Naive B cell (primary cell): ENCODE results near the gene KIF18A. TPM values are rescaled to one million over a fixed set of nuclear protein-coding genes. Genes with fewer than 3 reads are reported as not detected.
A peak's percentile ranks its signal among the peaks of the same experiment; 100 is the strongest.

Source experiments
- ATAC-seq, 2 donors: fragments of 150-1000 bp; cut with Tn5 transposase; 2 replicates each; pipeline ENCODE4 v1.10.0; 2021; ENCODE audit warnings: low read depth in 2 of 2, mild to moderate bottlenecking in 2 of 2, moderate library complexity in 2 of 2
- DNase-seq: peaks from one replicate; pipeline ENCODE4 v3.0.0; 2022
- H3K27ac Mint-ChIP-seq, 6 donors: one replicate each; pipeline ENCODE4 v1.8.0; 2020 to 2022; ENCODE audit warnings: mild to moderate bottlenecking in 6 of 6, mixed read lengths in 6 of 6, moderate library complexity in 5 of 6, inconsistent platforms in 2 of 6
- H3K27me3 Mint-ChIP-seq, 3 donors: one replicate each; pipeline ENCODE4 v1.8.0; 2021 to 2022; ENCODE audit warnings: mixed read lengths in 3 of 3, mild to moderate bottlenecking in 1 of 3
- H3K36me3 Mint-ChIP-seq, 2 donors: one replicate each; pipeline ENCODE4 v1.8.0; 2020 to 2022; ENCODE audit warnings: mixed read lengths in 2 of 2, inconsistent platforms in 1 of 2, mild to moderate bottlenecking in 1 of 2
- H3K4me1 Mint-ChIP-seq, 3 donors: one replicate each; pipeline ENCODE4 v1.8.0; 2020 to 2022; ENCODE audit warnings: mixed read lengths in 3 of 3, inconsistent platforms in 1 of 3, mild to moderate bottlenecking in 1 of 3, moderate library complexity in 1 of 3
- H3K4me3 Mint-ChIP-seq, 8 donors: one replicate each; pipeline ENCODE4 v1.8.0; 2020 to 2022; ENCODE audit warnings: mild to moderate bottlenecking in 8 of 8, mixed read lengths in 8 of 8, moderate library complexity in 8 of 8, inconsistent platforms in 2 of 8
- H3K9me3 Mint-ChIP-seq, 7 donors: one replicate each; pipeline ENCODE4 v1.8.0; 2020 to 2022; ENCODE audit warnings: mixed read lengths in 7 of 7, mild to moderate bottlenecking in 5 of 7, inconsistent platforms in 2 of 7, moderate library complexity in 1 of 7
- polyA plus RNA-seq, 6 donors: library from polyadenylated mRNA; unstranded; fragments of 300-500 nt; fragmentation: Illumina TruSeq; gene quantifications; one replicate each; pipeline ENCODE4 v1.2.3, GENCODE V29; 2021; ENCODE audit warnings: low read depth in 6 of 6

The KIF18A gene
- polyA plus RNA-seq, 6 donors from 2014 or later, result 0.84 to 3.8 (median 1.6) TPM; not detected in 1

GRCh38 chr11:28132548-28132947, 24.6 kb upstream of the KIF18A start:
- peaks cover 0 to 30% (median 7%) of the 10 kb centered on the region in 7 donors for H3K9me3 Mint-ChIP-seq
- no peaks in the 10 kb centered on the region for H3K27me3 Mint-ChIP-seq
- H3K4me1 Mint-ChIP-seq, result no peaks in the 10 kb centered on the region
- no peak overlapping the region for H3K4me3 Mint-ChIP-seq
- H3K27ac Mint-ChIP-seq, result no peak overlapping the region
- DNase-seq, result no peak
- ATAC-seq, result no peak
- peaks cover 15 to 31% of the 10 kb centered on the region in 2 donors for H3K36me3 Mint-ChIP-seq

GRCh38 chr11:28123151-28123581, 15.2 kb upstream of the KIF18A start:
- no peak overlapping the region for H3K27ac Mint-ChIP-seq
- DNase-seq (no peak), ATAC-seq (no peak)
- H3K36me3 Mint-ChIP-seq, result peaks cover 10 to 13% of the 10 kb centered on the region in 2 donors
- no peak overlapping the region for H3K4me3 Mint-ChIP-seq
- no peaks in the 10 kb centered on the region for H3K27me3 Mint-ChIP-seq
- no peaks in the 10 kb centered on the region for H3K9me3 Mint-ChIP-seq
- peaks cover 4 to 6% (median 5%) of the 10 kb centered on the region in 3 donors for H3K4me1 Mint-ChIP-seq

- ATAC-seq, result no peak
- Mint-ChIP-seq H3K27ac (peak overlapping the region in 4 of 6 donors; percentile 5 to 50 (median 35)), H3K27me3 (no peaks in the 10 kb centered on the region)
Measured at GRCh38 chr11:28117712-28118111, 9.8 kb upstream of the KIF18A start.

GRCh38 chr11:28114731-28115130, 6.8 kb upstream of the KIF18A start:
- H3K27ac Mint-ChIP-seq, result no peak overlapping the region
- no peaks in the 10 kb centered on the region for H3K9me3 Mint-ChIP-seq
- no peak for DNase-seq
- H3K4me1 Mint-ChIP-seq, result peaks cover 11 to 26% (median 13%) of the 10 kb centered on the region in 3 donors
- no peak overlapping the region for H3K4me3 Mint-ChIP-seq
- no peaks in the 10 kb centered on the region for H3K27me3 Mint-ChIP-seq
- no peaks in the 10 kb centered on the region for H3K36me3 Mint-ChIP-seq
- no peak for ATAC-seq

More at GRCh38 chr11:28117712-28118111, 9.8 kb upstream of the KIF18A start:
- Mint-ChIP-seq H3K9me3 (no peaks in the 10 kb centered on the region), H3K36me3 (no peaks in the 10 kb centered on the region), H3K4me1 (peaks cover 4 to 8% (median 6%) of the 10 kb centered on the region in 3 donors), H3K4me3 (no peak overlapping the region)
- DNase-seq, result no peak

GRCh38 chr11:28114116-28114515, 6.2 kb upstream of the KIF18A start:
- ATAC-seq (no peak), DNase-seq (no peak)
- H3K27me3 Mint-ChIP-seq, result no peaks in the 10 kb centered on the region
- H3K27ac Mint-ChIP-seq, result no peak overlapping the region
- H3K4me1 Mint-ChIP-seq, result peaks cover 14 to 32% (median 17%) of the 10 kb centered on the region in 3 donors
- H3K36me3 Mint-ChIP-seq, result no peaks in the 10 kb centered on the region
- H3K9me3 Mint-ChIP-seq, result no peaks in the 10 kb centered on the region
- no peak overlapping the region for H3K4me3 Mint-ChIP-seq

- no peaks in the 10 kb centered on the region for H3K27me3 Mint-ChIP-seq
- no peaks in the 10 kb centered on the region for H3K9me3 Mint-ChIP-seq
- ATAC-seq (no peak), DNase-seq (peak; percentile 3)
- H3K4me1 Mint-ChIP-seq, result peaks cover 28 to 51% (median 39%) of the 10 kb centered on the region in 3 donors
- H3K27ac Mint-ChIP-seq, result peak overlapping the region; percentile 96 to 100 (median 99)
- no peaks in the 10 kb centered on the region for H3K36me3 Mint-ChIP-seq
- peak overlapping the region; percentile 90 to 98 (median 96) for H3K4me3 Mint-ChIP-seq
Measured at GRCh38 chr11:28110821-28111200, 2.9 kb upstream of the KIF18A start.

- ATAC-seq (peak in 1 of 2 donors; percentile 5), DNase-seq (peak; percentile 40)
- peak overlapping the region; percentile 90 to 98 (median 96) for H3K4me3 Mint-ChIP-seq
- peak overlapping the region; percentile 96 to 100 (median 99) for H3K27ac Mint-ChIP-seq
- H3K36me3 Mint-ChIP-seq, result no peaks in the 10 kb centered on the region
- no peaks in the 10 kb centered on the region for H3K27me3 Mint-ChIP-seq
- peaks cover 28 to 51% (median 39%) of the 10 kb centered on the region in 3 donors for H3K4me1 Mint-ChIP-seq
- H3K9me3 Mint-ChIP-seq, result no peaks in the 10 kb centered on the region
Measured at GRCh38 chr11:28110108-28110820, 2.3 kb upstream of the KIF18A start.

- Mint-ChIP-seq H3K9me3 (no peaks in the 10 kb centered on the region), H3K4me1 (peaks cover 26 to 51% (median 39%) of the 10 kb centered on the region in 3 donors), H3K27me3 (no peaks in the 10 kb centered on the region), H3K36me3 (no peaks in the 10 kb centered on the region), H3K27ac (peak overlapping the region; percentile 96 to 100 (median 100)), H3K4me3 (peak overlapping the region; percentile 90 to 99 (median 96))
- no peak for ATAC-seq
- no peak for DNase-seq
Measured at GRCh38 chr11:28108958-28109357, 1.0 kb upstream of the KIF18A start.

- no peak for ATAC-seq
- Mint-ChIP-seq H3K4me3 (peak overlapping the region; percentile 90 to 99 (median 96)), H3K27me3 (no peaks in the 10 kb centered on the region), H3K4me1 (peaks cover 25 to 48% (median 39%) of the 10 kb centered on the region in 3 donors), H3K36me3 (no peaks in the 10 kb centered on the region), H3K27ac (peak overlapping the region; percentile 96 to 100 (median 100)), H3K9me3 (no peaks in the 10 kb centered on the region)
- no peak for DNase-seq
Measured at GRCh38 chr11:28107191-28107749, 686 bp downstream of the KIF18A start.

GRCh38 chr11:28106353-28107043, 1.5 kb downstream of the KIF18A start:
- Mint-ChIP-seq H3K36me3 (no peaks in the 10 kb centered on the region), H3K27ac (peak overlapping the region in 4 of 6 donors; percentile 28 to 100 (median 60)), H3K27me3 (no peaks in the 10 kb centered on the region), H3K4me1 (peaks cover 25 to 41% (median 39%) of the 10 kb centered on the region in 3 donors), H3K4me3 (peak overlapping the region in 4 of 8 donors; percentile 12 to 96 (median 72)), H3K9me3 (no peaks in the 10 kb centered on the region)
- DNase-seq (no peak), ATAC-seq (no peak)

GRCh38 chr11:28105869-28106268, 2.1 kb downstream of the KIF18A start:
- Mint-ChIP-seq H3K36me3 (no peaks in the 10 kb centered on the region), H3K9me3 (no peaks in the 10 kb centered on the region), H3K4me3 (peak overlapping the region in 3 of 8 donors; percentile 50 to 63 (median 51)), H3K27ac (peak overlapping the region in 2 of 6 donors; percentile 28 to 80), H3K27me3 (no peaks in the 10 kb centered on the region), H3K4me1 (peaks cover 25 to 37% (median 37%) of the 10 kb centered on the region in 3 donors)
- DNase-seq (no peak), ATAC-seq (no peak)

- Mint-ChIP-seq H3K9me3 (no peaks in the 10 kb centered on the region), H3K4me3 (no peak overlapping the region), H3K27me3 (no peaks in the 10 kb centered on the region), H3K4me1 (peaks cover 20 to 28% (median 28%) of the 10 kb centered on the region in 3 donors), H3K36me3 (no peaks in the 10 kb centered on the region), H3K27ac (no peak overlapping the region)
- DNase-seq (no peak), ATAC-seq (no peak)
Measured at GRCh38 chr11:28104984-28105383, 3.0 kb downstream of the KIF18A start.

- Mint-ChIP-seq H3K4me3 (no peak overlapping the region), H3K4me1 (peaks cover 19 to 23% (median 23%) of the 10 kb centered on the region in 3 donors), H3K27me3 (no peaks in the 10 kb centered on the region), H3K36me3 (no peaks in the 10 kb centered on the region), H3K9me3 (no peaks in the 10 kb centered on the region), H3K27ac (peak overlapping the region in 2 of 6 donors; percentile 8 to 97)
- ATAC-seq (no peak), DNase-seq (no peak)
Measured at GRCh38 chr11:28104425-28104824, 3.5 kb downstream of the KIF18A start.
